ENCODE results near the gene ZC3H12D. TPM values are rescaled to one million over a fixed set of nuclear protein-coding genes. Genes with fewer than 3 reads are reported as not detected.

The ZC3H12D gene
- total and polyA plus RNA-seq, 8 donors: 0.08 to 1.1 (median 0.35) TPM

GRCh38 chr6:149473080-149474052, 11.4 kb downstream of the ZC3H12D start:
- Histone ChIP-seq H3K27me3 (no peaks in the 10 kb centered on the region), H3K4me1 (no peaks in the 10 kb centered on the region), H3K4me3 (no peak overlapping the region), H3K36me3 (no peaks in the 10 kb centered on the region), H3K9me3 (no peaks in the 10 kb centered on the region), H3K27ac (no peak overlapping the region)
- ATAC-seq (peak in 1 of 4 donors; percentile 48), FAIRE-seq (no peak), DNase-seq (no peak)
- TF ChIP-seq, protein P1, sequence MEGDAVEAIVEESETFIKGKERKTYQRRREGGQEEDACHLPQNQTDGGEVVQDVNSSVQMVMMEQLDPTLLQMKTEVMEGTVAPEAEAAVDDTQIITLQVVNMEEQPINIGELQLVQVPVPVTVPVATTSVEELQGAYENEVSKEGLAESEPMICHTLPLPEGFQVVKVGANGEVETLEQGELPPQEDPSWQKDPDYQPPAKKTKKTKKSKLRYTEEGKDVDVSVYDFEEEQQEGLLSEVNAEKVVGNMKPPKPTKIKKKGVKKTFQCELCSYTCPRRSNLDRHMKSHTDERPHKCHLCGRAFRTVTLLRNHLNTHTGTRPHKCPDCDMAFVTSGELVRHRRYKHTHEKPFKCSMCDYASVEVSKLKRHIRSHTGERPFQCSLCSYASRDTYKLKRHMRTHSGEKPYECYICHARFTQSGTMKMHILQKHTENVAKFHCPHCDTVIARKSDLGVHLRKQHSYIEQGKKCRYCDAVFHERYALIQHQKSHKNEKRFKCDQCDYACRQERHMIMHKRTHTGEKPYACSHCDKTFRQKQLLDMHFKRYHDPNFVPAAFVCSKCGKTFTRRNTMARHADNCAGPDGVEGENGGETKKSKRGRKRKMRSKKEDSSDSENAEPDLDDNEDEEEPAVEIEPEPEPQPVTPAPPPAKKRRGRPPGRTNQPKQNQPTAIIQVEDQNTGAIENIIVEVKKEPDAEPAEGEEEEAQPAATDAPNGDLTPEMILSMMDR (IDR thresholded peaks at IDR 0.05): no peak
- intact Hi-C loops (cut with DNase I): no loop called here
- 72 to 76% methylated on average over 21 of the region's 21 CpGs for WGBS, 2 donors

- DNase-seq (no peak), ATAC-seq (no peak), FAIRE-seq (no peak)
- intact Hi-C loops (cut with DNase I): no loop called here
- Histone ChIP-seq H3K27me3 (no peaks in the 10 kb centered on the region), H3K27ac (no peak overlapping the region), H3K4me1 (no peaks in the 10 kb centered on the region), H3K4me3 (no peak overlapping the region), H3K9me3 (no peaks in the 10 kb centered on the region), H3K36me3 (no peaks in the 10 kb centered on the region)
- WGBS, 2 donors: 88 to 92% methylated on average over 5 of the region's 5 CpGs
- TF ChIP-seq, protein P1 (IDR thresholded peaks at IDR 0.05): no peak
These were observed 12.6 kb downstream of the ZC3H12D start for GRCh38 chr6:149472241-149472640.

DNA sequence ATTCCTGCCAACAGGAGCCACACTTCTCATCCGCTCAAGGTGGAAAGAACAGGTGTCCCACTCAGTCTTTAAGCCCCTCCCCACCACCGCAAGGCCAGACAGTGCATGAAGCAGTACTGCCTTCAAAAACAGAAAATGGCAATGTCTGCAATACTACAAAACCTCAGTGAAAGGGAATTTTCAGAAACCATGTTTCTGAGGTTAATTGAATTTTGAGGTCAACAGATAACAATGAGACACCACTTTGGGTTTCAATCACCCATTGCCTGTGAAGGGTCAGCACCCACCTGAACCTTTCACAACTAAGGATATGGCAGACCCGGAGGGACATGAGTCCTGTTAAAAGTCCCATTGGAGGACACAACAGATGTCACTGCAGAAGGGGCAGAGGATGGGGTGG, 13.0 kb downstream of the ZC3H12D start:
- H3K4me1 ChIP-seq: no peaks in the 10 kb centered on the region
- H3K27ac ChIP-seq: no peak overlapping the region
- ATAC-seq (no peak), FAIRE-seq (no peak), DNase-seq (no peak)
- TF ChIP-seq, protein P1 (IDR thresholded peaks at IDR 0.05): no peak
- H3K9me3 ChIP-seq: no peaks in the 10 kb centered on the region
- no peak overlapping the region for H3K4me3 ChIP-seq
- intact Hi-C loops (cut with DNase I): no loop called here
- H3K36me3 ChIP-seq: no peaks in the 10 kb centered on the region
- 44 to 82% methylated on average over 3 of the region's 3 CpGs for WGBS, 2 donors
- no peaks in the 10 kb centered on the region for H3K27me3 ChIP-seq

DNA sequence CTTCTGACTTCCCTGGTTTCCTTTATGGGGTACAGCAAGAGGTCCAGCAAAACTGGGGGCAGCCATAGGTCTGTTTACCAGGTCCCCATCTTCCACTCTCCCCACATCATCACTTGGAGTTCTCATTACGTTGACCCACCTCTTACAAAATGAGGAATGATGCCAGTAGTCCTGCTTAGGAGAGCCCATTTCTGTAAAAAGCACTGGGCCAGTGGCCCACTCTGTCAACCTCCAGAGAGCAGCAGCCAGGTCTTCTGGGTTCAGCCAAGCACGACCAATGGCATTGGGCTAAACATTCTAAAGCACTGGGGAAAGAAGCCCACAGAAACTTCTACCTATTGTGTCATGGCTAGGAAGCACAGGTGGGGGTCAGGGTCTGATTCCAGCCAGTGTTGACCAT, 13.9 kb downstream of the ZC3H12D start:
- intact Hi-C loops (cut with DNase I): no loop called here
- WGBS, 2 donors: 93% methylated on average over 2 of the region's 2 CpGs
- H3K4me1 ChIP-seq: no peaks in the 10 kb centered on the region
- H3K9me3 ChIP-seq: no peaks in the 10 kb centered on the region
- no peaks in the 10 kb centered on the region for H3K27me3 ChIP-seq
- no peak overlapping the region for H3K27ac ChIP-seq
- ATAC-seq (no peak), DNase-seq (no peak), FAIRE-seq (no peak)
- TF ChIP-seq, protein P1 (IDR thresholded peaks at IDR 0.05): no peak
- no peaks in the 10 kb centered on the region for H3K36me3 ChIP-seq
- no peak overlapping the region for H3K4me3 ChIP-seq

DNA sequence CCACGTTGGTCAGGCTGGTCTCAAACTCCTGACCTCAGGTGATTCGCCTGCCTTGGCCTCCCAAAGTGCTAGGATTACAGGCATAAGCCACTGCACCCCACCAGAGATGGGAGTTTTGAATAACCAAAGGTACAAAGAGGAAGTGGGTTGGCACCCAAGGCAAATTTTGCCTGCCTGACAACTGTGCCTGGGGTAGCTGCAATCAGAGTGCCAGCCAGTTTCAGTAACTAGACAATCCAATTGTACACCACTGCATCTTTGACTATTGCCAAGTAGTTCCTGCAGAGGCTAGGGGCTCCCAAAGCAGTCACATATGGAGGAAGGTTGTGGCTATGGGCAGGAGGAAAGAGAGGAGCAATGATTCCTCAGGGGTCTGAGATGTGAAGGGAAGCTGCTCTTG, 16.6 kb downstream of the ZC3H12D start:
- Histone ChIP-seq H3K9me3 (no peaks in the 10 kb centered on the region), H3K4me1 (no peaks in the 10 kb centered on the region), H3K36me3 (no peaks in the 10 kb centered on the region), H3K27ac (no peak overlapping the region), H3K27me3 (no peaks in the 10 kb centered on the region), H3K4me3 (no peak overlapping the region)
- intact Hi-C loops (cut with DNase I): no loop called here
- WGBS, 2 donors: 86 to 97% methylated on average over 2 of the region's 2 CpGs
- TF ChIP-seq, protein P1 (IDR thresholded peaks at IDR 0.05): no peak
- DNase-seq: no peak
- ATAC-seq: no peak
- FAIRE-seq: no peak

All from pancreas (tissue), 10 donors.